Measurements from ENCODE around the gene BMP6. TPM values are rescaled to one million over a fixed set of nuclear protein-coding genes. Genes with fewer than 3 reads are reported as not detected.

BMP6 gene
- total and polyA plus RNA-seq, 2 of the 8 experiments (the other 6 are each of a cell fraction or from before 2014, with no cell fraction given), result 2.0 to 2.1 TPM

GRCh38 chr6:7697432-7697819, 28.5 kb upstream of the BMP6 start:
- H3K79me2 ChIP-seq (ENCODE audit: control insufficient read depth in 1 of 2, insufficient read depth in 2 of 2, low read length in 2 of 2), result no peaks in the 10 kb centered on the region
- H3K79me1 ChIP-seq (ENCODE audit: low read depth, low read length), result no peaks in the 10 kb centered on the region
- TF ChIP-seq HDAC2 (IDR thresholded peaks at IDR 0.05; ENCODE audit: borderline replicate concordance in 1 of 2, low read depth in 2 of 2, low read length in 2 of 2) (no peak), TBP (IDR thresholded peaks at IDR 0.05; ENCODE audit: low read depth, low read length) (no peak), CREB1 (IDR thresholded peaks at IDR 0.05) (no peak), POU5F1 (IDR thresholded peaks at IDR 0.05; ENCODE audit: low read depth, low read length) (no peak), CHD2 (IDR thresholded peaks at IDR 0.05; ENCODE audit: low read length) (no peak), USF2 (IDR thresholded peaks at IDR 0.05; ENCODE audit: low read length) (no peak), NRF1 (IDR thresholded peaks at IDR 0.05; ENCODE audit: low read depth, low read length) (no peak), RXRA (IDR thresholded peaks at IDR 0.05; ENCODE audit: insufficient read depth, low read depth, low read length) (no peak)
- TF ChIP-seq, protein P1, sequence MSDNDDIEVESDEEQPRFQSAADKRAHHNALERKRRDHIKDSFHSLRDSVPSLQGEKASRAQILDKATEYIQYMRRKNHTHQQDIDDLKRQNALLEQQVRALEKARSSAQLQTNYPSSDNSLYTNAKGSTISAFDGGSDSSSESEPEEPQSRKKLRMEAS (IDR thresholded peaks at IDR 0.05), result no peak
- no peaks in the 10 kb centered on the region for H3K23me2 ChIP-seq (ENCODE audit: low read depth, low read length)
- DNase-seq (ENCODE audit: low read depth in 1 of 2, low spot score in 2 of 2) (no peak), FAIRE-seq (no peak)
- no peak overlapping the region for H3K27ac ChIP-seq (ENCODE audit: low read depth, low read length)
- no peak overlapping the region for H2AK5ac ChIP-seq (ENCODE audit: low read depth, low read length)
- no peak overlapping the region for H2BK12ac ChIP-seq (ENCODE audit: low read depth, low read length)
- H2BK120ac ChIP-seq (replicated peaks; ENCODE audit: low read depth, low read length), result no peak overlapping the region
- peak overlapping the region; percentile 98; the same call in 1 of the 2 replicates for H2AFZ ChIP-seq (ENCODE audit: low read length)
- H3K4me3 ChIP-seq (ENCODE audit: extremely low read depth in 1 of 4, insufficient read depth in 2 of 4, low read depth in 3 of 4, low read length in 4 of 4), result no peak overlapping the region
- no peak overlapping the region for H3K14ac ChIP-seq (ENCODE audit: insufficient read length)
- no peaks in the 10 kb centered on the region for H3K36me3 ChIP-seq (ENCODE audit: control insufficient read depth in 2 of 4, insufficient read depth in 4 of 4, low read length in 3 of 4)
- no peak overlapping the region for H3K4ac ChIP-seq (replicated peaks; ENCODE audit: insufficient read length, low read depth, low read length)
- H4K5ac ChIP-seq (ENCODE audit: insufficient read length, low read depth, low read length), result no peak overlapping the region
- H2BK5ac ChIP-seq (ENCODE audit: low read depth, low read length), result no peak overlapping the region
- no peak overlapping the region for H3K4me2 ChIP-seq (ENCODE audit: insufficient read depth in 1 of 2, low read depth in 2 of 2, low read length in 2 of 2)
- no peak overlapping the region for H4K8ac ChIP-seq (ENCODE audit: extremely low read depth, insufficient read depth, low read length)
- no peak overlapping the region for H4K91ac ChIP-seq (replicated peaks; ENCODE audit: insufficient read length, low read length)
- no peak overlapping the region for H2BK15ac ChIP-seq (ENCODE audit: low read length)
- WGBS, 2 experiments (ENCODE audit: extremely low coverage in 1 of 2, insufficient coverage in 1 of 2, insufficient read length in 1 of 2, insufficient replicate concordance in 2 of 2, low coverage in 1 of 2, low lambda C conversion rate in 2 of 2, missing lambda C conversion rate in 1 of 2), result 88% methylated on average over 4 of the region's 4 CpGs; no CpG with 5 or more reads in 1 of the 2 experiments
- ChIA-PET POLR2A (ENCODE audit: partially characterized antibody) (no interaction called here), CTCF (ENCODE audit: partially characterized antibody) (interaction anchor here (0.6 to 0.8 kb wide), 2 partner anchors 114 to 315 kb away, joined by 3 read pairs; no protein-coding TSS in a partner anchor)
- no peak overlapping the region for H3K23ac ChIP-seq (ENCODE audit: insufficient read length)
- H3K27me3 ChIP-seq (replicated peaks in 1 of 4; ENCODE audit: control insufficient read depth in 3 of 4, extremely low read depth in 1 of 4, insufficient read depth in 3 of 4, low read length in 3 of 4), result no peaks in the 10 kb centered on the region
- H2BK20ac ChIP-seq (ENCODE audit: low read length), result no peak overlapping the region
- H4K20me1 ChIP-seq (replicated peaks in 1 of 2; ENCODE audit: control insufficient read depth in 1 of 2, insufficient read depth in 2 of 2, low read length in 2 of 2), result no peaks in the 10 kb centered on the region
- H3K9me3 ChIP-seq (ENCODE audit: insufficient read depth in 2 of 2, low read depth in 1 of 2, low read length in 1 of 2), result no peaks in the 10 kb centered on the region
- H3K56ac ChIP-seq (replicated peaks; ENCODE audit: insufficient read length, low read depth, low read length), result no peak overlapping the region
- no peak overlapping the region for H3K9ac ChIP-seq (replicated peaks in 1 of 4; ENCODE audit: extremely low read depth in 1 of 4, low read depth in 3 of 4, low read length in 3 of 4)
- peaks cover 0 to 5% (median under 1%) of the 10 kb centered on the region in 4 experiments; a peak in 2 of 7 replicates for H3K4me1 ChIP-seq (replicated peaks in 1 of 4; ENCODE audit: control insufficient read depth in 3 of 4, insufficient read depth in 4 of 4, low read length in 3 of 4)
- no peak overlapping the region for H3K18ac ChIP-seq (ENCODE audit: extremely low read depth, low read length)

All from H1 (cell line).